MM.1S (cell line): Measurements from ENCODE around the gene MRPS26.

Source experiments
- CTCF ChIP-seq: fragments of 300-600 bp; sonication (generic); IDR thresholded peaks from 2 replicates; pipeline ENCODE4 v1.5.1; 2016; ENCODE audit warnings: antibody characterized with exemption, low read length, mixed read lengths
- EZH2 ChIP-seq: fragments of 300-600 bp; sonication (generic); optimal IDR thresholded peaks from 2 replicates; pipeline ENCODE3; 2017; ENCODE audit warnings: low read depth, mild to moderate bottlenecking, antibody characterized with exemption, low read length, mixed read lengths

DNA sequence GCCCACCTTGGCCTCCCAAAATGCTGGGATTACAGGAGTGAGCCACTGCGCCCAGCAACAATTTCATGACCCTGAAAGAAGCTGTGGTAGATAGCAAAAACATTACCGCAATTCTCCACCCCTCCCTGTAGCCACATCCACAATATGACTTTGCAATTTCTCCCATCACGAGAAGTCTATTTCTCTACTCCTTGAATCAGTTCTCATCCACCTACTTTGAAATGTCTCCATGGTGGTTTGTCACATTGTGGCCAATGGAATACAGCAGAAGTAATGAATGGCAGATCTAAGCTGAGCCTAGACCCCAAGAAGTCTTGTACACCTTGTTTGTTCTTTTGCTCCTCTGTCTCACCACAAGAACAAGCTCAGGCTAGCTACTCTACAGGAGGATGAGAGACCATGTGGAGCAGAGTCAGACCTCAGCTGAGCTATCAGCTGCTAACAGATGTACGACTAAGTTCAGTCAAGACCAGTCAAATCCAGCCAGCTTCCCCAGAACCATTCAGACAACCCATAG lies 31.8 kb downstream of the MRPS26 start:
- TF ChIP-seq CTCF (no peak), EZH2 (no peak)
